GM21786 (cell line): ENCODE measurements around the gene PLTP.
"Not testable (repeated sequence)": the region's sequence is repeated elsewhere in the genome, so short reads cannot be mapped to it uniquely, and the experiment has no call there.

Source experiments
- ATAC-seq: cut with Tn5 transposase; IDR thresholded peaks from one replicate; pipeline ENCODE4 v1.9.1; 2021; ENCODE audit not compliant: unreplicated experiment

Gene PLTP, protein sequence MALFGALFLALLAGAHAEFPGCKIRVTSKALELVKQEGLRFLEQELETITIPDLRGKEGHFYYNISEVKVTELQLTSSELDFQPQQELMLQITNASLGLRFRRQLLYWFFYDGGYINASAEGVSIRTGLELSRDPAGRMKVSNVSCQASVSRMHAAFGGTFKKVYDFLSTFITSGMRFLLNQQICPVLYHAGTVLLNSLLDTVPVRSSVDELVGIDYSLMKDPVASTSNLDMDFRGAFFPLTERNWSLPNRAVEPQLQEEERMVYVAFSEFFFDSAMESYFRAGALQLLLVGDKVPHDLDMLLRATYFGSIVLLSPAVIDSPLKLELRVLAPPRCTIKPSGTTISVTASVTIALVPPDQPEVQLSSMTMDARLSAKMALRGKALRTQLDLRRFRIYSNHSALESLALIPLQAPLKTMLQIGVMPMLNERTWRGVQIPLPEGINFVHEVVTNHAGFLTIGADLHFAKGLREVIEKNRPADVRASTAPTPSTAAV

DNA sequence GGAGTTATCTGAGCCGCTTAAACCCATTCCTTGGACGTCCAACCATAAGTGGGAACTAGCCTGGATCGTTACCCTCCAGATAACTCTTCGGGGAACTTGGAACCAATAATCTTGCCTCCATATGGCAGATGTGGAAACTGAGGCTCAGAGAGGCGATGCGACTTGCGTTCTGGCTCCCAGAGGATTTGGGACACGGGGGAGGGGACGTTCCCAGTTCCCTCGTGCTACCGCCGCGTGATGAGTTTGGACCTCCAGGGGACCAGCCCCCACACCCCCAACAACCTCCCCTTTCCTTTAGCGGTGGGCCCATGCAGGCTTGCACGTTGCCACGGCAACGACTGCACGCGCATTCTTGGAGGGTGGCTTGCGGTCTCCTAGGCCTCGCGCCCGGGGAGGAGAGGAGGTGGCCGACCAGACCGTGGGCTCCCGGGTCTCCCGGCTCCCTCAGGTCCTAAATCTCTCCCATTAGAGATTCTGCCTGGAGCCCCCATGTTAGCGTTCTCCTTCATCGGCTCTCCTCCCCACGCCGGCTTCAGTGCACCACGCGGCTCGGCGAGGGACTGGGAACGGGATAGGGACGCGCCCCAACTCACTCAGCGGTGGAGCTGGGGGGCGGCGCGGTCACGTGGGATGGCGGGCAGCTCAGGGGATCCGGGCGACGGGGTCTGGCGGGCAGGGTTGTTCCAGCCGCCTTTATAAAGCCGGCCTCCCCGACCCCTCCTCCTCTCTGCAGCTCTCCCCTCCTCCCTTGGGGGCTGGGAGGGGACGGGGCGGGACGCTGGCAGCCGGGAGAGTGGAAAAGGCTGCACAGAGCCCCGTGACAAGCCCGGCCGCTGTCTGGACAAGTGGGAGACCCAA, at the start of gene PLTP:
Gene PLTP (minus strand): TSS at position 670 of the 858 bp plus-strand sequence. CDS start 703 bp downstream, outside the sequence.
- ATAC-seq, result no peak

DNA sequence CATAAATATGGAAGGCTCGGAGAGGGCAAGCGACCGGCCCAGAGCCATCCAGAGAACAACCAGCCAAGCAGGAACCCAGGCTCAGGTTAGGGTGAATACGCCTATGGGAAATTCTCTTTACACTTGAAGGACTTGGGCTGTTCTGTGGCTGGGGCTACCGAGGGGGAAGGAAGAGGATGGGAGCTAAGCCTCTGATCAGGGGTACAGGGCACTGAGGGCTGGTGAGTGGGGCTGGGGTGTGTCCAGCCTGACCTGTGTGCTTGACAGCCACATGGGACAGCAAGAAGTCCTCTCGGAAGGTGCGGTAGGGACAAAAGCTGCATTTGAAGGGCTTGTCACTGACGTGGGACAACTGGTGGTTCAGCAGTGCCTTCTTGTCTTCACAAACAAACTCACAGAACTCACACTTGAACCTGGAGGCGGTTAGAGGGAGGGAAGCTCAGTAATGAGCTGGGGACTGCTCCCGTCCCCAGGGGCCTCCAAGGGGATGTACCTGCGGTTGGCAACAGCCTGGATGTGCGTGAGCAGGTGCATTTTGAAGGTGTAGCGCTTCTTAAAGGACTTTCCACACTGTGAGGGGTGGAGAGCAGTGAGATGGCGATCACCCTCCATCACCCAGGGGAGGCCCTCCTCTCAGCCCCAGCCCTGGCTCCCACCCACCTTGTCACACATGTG, 48.1 kb upstream of the PLTP start:
- no peak for ATAC-seq

DNA sequence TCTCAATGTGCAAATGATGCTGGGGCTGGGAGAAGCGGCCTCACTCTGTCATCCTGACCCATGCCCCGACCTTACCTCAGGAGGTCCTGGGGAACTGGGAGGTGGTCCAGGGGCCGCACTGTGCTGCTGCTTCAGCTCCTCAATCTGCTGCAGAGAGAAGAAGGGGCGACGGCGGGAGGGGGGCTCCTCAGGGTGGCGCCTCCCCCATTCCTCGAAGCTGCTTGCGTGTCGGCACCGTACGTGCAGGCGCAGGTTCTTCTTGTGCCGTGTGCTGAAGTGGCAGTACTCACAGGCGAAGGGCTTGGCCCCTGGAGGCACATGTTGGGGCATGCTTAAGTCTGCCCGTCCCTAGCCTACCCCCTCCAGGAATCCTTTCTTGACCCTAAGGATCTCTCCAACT, 47.2 kb upstream of the PLTP start:
- ATAC-seq, result no peak

DNA sequence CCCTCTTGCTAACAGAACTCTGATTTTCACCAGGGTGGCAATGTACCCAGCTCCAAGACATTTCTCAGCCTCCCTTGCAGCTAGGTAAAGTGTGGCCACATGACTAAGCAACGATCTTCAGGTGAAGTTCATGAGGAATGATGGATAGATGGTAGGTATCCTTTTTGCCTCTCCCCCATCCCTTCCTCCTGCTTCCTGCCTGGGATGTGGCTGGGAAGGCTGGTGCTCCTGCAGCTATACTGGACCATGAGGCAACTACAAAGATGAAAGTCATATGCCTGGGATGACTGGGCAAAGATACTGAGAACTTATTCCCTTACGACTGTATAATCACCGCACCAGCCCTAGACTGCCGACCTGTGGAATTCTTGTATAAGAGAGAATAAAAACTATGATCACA, 46.6 kb upstream of the PLTP start:
- ATAC-seq, result no peak

DNA sequence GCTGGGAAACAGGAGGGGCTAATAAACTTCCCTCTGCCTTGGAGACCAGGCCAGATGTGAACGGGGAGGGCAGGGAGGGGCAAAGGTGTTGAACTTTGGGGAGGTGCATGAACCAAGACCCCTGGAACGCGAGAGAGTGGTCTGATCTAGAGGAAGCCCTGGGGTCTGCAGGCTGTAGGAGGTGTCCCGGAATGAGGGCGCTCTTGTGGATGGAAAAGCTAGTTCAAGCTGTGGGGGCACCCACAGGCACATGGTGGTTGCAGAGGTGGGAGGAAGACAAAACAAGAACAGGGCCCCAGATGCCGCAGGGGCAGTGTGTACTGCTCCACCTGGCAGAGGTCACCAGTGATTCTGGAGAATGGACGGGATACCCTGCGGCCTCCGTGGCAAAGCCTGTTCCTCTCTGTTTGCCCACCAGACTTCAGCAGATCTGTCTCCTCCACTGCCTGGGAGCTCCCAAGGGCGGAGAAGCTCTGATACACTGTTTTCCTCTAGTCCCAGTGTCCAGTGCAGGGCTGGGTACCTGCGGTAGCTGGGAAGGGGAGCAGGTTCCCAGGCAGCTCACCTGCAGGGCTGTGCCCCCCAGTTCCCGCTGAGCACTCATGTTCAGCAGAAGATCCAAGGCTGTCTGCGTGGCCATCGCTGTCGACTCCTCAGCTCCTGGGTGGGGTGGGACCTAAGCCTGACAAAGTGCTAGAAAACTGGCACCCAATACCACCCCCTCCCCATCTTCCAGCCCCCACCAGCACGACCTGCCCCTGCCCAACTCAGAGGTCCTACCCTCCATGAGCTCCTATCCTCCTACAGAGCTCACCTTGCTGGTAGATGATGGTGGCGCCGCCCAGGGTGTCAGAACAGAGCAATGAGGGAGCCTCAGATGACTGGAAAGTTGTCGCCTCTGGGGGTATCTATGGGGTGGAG, 45.3 kb upstream of the PLTP start:
- no peak for ATAC-seq

DNA sequence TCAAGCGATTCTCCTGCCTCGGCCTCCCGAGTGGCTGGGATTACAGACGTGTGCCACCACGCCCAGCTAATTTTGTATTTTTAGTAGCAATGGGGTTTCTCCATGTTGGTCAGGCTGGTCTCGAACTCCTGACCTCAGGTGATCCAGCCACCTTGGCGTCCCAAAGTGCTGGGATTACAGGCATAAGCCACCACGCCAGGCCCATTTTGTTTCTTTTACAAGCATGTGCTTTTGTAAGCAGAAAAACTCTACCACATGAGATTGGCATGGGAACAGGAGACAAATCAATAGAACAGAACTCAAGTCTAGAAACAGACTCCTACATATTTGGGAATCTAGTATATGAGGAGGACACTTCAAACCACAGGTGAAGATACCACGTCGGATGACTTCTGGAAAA, 44.4 kb upstream of the PLTP start:
- not testable (repeated sequence) for ATAC-seq

DNA sequence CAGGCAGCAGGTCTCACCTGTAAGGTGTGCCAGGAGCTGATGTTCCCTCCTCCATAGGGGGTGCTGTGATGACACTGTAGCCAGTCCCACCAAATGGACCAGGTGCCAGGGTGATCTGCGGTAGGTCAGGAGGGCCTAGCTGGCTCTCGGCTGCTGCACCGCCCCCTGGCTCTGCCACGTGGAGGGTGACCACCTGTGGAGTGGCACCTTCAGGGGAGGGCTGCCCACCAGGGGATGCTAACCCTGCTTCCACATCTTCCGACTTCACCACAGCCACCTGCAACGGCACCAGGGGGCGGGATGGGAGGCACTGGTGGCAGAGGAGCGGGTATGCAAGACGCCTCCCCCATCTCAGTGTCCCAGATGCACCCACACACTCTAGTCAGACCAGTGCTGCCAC, 41.7 kb upstream of the PLTP start:
- no peak for ATAC-seq

DNA sequence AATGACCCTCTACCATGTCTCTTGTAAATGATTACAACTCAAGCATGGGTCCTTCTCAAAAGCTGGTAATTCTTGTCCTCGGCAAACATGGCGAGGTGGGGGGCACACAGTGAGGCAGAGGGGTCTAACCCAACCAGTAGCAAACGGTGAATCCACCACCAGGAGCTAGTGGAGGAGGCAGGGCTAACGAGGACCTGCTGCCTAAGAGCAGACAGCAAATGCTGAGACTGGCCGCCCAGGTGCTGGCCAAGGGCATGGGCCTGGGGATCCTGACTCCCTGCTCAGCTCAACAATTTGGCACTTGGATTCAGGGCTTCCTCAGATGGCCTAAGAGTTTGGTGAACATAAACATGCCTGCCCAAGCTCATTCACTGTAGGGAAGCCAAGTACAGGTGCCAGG, 40.9 kb upstream of the PLTP start:
- ATAC-seq, result no peak

DNA sequence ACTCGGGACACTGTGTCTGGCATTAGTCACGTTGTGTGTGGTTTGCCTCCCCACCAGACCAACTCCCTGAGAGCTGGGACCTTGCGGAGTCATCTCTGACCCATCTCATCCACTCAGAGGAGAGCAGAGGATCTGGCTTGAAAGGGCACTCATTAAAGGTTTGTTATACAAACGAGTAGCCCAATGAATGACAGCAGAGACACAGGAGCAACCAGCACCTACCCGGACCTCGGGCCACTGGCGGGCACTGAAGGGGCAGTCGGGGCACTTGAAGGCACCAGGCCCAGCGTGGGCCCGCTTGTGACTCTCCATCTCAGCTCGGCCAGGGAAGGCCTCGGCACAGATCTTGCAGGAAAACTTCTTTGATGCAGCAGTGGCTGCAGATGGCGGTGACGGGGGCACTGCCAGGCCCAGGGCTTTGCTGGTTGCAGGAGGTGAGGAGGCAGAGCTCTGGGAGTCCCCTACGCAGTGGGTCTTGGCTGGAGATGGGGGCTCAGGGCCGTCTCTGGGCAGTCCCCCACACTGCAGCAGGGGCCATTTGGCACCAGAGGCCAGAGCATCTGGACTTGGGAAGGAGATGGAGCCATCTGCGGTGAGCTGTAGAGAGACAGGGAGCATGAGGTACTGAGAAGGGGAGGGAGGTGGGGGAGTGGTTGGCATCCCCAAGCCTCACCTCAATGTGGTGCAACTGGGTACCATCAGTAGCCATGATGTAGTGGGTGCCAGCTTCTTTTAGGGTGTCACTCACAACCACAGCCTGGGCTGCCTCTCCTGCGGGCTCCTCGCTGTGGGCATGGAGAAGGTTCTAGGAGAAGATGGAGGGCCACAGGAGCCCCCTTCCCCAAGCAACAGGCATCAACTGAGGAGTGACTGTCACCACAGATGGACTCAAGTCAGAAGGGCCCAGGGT, 40.2 kb upstream of the PLTP start:
- no peak for ATAC-seq

DNA sequence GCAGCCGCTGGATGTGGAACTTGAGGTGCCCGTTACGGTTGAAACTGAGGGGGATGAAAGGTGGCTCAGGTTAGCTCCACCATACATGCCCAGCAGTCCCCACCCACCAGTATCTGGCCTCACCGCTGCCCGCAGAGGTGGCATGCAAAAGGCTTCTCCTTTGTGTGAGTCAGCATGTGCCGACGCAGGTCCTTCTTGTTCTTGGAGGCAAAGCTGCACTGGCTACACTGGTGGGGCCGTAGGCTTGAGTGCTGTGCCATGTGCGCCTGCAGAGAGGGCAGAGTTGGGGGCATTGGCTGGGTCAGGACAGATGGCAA, 38.3 kb upstream of the PLTP start:
- no peak for ATAC-seq

DNA sequence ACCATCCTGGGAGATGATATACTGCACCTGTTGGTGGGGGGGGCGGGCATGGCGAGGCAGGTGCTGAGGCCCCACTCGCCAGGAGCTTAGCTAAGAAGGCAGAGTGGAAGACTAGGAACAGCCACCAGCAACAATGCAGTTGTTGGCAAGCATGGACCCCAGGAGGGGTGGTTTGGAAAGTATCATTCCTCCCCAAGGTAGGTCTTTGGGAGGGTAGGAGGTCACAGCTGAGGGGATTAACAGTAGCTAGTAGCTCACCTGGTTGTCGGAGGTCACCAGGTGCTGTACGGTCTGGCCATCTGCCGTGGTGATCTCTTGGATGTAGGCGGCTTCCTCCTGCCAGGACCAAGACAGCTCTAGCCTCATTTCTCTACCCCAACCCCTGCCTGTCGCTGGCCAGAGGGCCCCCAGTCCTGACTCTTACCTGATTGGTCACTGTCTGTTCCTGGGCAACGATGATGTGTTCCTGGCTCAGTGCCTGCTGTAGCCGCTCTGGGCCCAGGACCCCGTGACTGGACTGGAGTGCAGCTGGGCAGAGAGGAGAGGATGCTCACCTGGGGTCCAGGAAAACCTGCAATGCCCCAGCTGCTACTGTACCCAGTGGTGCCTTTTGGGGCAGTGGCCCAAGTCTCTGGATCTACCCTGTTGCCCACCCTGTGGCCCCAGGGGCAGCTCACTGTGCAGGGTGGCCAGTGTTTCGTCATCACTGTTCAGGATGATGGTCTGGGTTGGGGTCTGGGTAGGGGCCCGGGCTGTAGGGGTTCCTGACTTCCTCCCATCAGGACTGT, 37.8 kb upstream of the PLTP start:
- no peak for ATAC-seq

DNA sequence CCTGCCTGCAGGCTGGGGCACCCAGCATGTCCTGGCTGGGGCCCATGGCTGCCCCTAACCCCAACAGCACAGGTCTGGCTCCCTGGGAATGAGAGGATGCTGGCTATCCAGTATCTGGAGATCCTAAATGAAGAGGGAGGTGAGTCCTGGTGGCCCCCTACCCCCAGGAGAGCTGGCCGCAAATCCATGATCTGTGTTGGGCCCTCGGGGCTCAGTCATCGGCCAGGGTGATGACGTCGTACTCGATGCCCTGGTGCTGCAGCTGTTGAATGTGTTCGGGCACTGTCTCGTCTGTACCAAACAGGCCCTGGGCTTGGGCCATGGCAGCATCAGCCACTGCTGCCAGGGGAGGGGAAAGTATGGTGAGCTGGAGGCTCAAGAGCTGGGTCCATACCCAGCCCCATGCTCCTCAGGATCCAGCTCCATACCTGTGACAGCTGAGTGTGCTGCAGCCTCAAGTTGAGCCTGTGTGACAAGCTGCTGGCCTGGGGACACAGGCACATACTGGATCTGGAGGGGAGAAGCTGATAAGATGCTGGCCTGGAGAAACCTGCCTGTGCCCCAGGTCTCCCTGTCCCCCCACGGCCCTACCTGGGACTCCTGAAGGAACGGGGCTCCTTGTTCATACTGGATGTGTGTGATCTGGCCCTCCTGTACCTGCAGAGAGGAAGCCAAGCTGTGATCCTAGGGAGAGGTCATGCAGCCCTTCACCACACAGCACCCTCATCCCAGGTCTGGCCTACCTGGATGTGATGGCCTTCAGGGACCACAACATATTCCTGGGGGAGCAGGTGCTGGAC, 37.0 kb upstream of the PLTP start:
- no peak for ATAC-seq

DNA sequence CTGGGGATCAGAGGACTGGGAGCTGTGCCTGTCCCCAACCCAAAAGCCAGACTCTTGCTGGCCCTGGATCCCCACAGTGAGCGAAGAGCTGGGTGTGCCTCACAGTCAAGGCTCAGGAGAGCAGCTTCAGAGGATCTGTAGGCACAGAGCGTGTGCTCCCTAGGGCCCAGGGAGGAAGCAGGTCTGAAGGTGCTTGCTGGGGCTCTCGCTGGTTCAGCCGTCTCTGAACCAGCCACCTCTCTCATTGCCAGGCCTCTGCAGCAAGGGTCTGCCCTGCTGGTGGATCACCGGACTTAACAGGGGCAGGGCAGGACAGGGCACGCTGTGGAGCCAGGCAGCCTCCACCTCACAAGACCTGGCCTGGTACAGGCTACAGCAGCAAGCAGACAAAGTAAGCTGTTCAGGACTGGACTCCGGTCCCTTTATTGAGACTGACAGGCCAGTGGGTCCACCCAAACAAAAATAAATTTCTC, 36.3 kb upstream of the PLTP start:
- no peak for ATAC-seq

DNA sequence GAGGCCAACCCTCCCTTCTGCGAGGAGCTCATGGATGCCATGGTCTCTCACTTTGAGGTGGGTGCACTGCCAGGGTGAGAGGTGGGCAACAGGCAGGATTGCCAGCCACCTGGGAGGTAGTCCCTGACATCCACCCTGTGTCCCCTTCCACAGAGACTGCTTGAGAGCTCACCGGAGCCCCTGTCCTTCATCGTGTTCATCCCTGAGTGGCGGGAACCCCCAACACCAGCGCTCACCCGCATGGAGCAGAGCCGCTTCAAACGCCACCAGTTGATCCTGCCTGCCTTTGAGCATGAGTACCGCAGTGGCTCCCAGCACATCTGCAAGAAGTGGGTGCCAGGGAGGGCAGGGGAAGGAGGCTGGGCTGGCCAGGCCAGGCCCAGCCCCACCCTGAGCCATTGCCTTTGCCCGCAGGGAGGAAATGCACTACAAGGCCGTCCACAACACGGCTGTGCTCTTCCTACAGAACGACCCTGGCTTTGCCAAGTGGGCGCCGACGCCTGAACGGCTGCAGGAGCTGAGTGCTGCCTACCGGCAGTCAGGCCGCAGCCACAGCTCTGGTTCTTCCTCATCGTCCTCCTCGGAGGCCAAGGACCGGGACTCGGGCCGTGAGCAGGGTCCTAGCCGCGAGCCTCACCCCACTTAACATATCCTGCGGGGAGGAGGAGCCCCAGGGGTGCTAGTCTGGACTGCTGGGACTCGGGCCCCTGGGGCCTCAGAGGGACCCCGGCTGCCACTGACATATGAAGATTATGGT, 35.3 kb upstream of the PLTP start:
- ATAC-seq, result no peak

DNA sequence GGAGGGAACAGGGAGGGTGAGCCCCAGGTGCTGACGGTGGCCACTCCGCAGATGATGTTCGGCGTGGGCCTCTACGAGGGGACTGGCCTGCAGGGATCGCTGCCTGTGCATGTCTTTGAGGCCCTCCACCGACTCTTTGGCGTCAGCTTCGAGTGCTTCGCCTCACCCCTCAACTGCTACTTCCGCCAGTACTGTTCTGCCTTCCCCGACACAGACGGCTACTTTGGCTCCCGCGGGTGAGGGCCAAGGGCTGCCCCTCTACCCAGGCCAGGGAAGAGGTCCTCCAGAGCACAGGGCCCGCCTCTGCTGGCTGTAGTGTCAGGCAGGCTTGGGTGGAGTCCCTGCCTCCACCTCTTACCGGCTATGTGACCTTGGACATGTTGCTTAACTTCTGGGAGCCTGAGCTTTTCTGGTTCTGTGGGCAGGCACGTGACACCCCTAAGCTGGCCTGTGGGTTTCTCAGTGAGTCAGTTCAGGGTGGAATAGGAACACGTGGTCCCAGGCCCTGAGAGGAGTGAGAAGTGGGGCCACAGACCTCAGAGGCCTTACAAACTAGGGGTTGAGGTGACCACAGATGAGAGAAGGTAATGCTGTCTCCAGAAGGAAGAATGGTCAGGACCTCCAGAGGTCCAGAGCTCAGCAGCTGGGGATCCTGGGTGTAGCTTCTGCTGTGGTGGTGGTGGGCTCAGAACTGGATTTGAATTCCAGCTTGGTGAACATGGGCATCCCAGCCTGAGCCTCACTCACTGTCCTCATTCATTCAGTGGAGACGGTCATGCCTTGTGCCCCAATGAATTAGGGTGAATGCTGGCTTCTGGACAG, 34.4 kb upstream of the PLTP start:
- ATAC-seq, result no peak

DNA sequence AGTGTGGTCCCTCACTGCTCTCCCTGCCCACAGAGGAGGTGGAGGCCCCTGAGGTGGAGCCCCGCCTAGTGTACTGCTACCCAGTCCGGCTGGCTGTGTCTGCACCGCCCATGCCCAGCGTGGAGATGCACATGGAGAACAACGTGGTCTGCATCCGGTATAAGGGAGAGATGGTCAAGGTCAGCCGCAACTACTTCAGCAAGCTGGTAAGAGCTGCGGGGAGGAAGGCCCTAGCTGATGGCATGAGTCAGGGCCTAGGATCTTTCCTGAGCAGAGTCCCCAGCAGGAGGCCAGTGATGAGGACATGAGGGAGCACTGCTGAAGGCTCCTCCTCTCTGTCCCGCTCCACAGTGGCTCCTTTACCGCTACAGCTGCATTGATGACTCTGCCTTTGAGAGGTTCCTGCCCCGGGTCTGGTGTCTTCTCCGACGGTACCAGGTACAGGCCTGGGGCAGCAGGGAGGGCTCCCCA, 33.8 kb upstream of the PLTP start:
- ATAC-seq, result no peak
